H1 (cell line): ENCODE measurements around the gene RUBCN. TPM values are rescaled to one million over a fixed set of nuclear protein-coding genes. Genes with fewer than 3 reads are reported as not detected.
"Not testable (repeated sequence)": the region's sequence is repeated elsewhere in the genome, so short reads cannot be mapped to it uniquely, and the experiment has no call there.

Experiments used
- CTCF ChIA-PET: fragments of 300-600 bp; sonication (Branson Sonifier 250); formaldehyde crosslinking; loops from one replicate; lab custom pipeline; 2021; ENCODE audit not compliant: partially characterized antibody; lab: Charles Lee
- POLR2A ChIA-PET: fragments of 300-600 bp; sonication (Branson Sonifier 250); formaldehyde crosslinking; loops from one replicate; lab custom pipeline; 2021; ENCODE audit warnings: inconsistent platforms; ENCODE audit not compliant: partially characterized antibody; lab: Charles Lee
- DNase-seq, 2 experiments: peaks; one replicate each; pipeline versions ENCODE4 v3.0.0 to v3.0.0-alpha.2; 2010 to 2022; ENCODE audit warnings: low spot score in 2 of 2, low read depth in 1 of 2, mixed read lengths in 1 of 2
- FAIRE-seq: peaks from 2 replicates; lab custom pipeline; 2011; peaks lifted over from hg19 to GRCh38; lab: Jason Lieb, UNC
- H2AFZ ChIP-seq: 2 replicates; pipeline ENCODE4 v1.8.1; 2012; ENCODE audit warnings: low read length, inconsistent platforms
- H2AK5ac ChIP-seq: 2 replicates; pipeline ENCODE4 v1.6.1; 2013; ENCODE audit warnings: low read depth, low read length
- H2BK120ac ChIP-seq: replicated peaks from 2 replicates; pipeline ENCODE3; 2013; ENCODE audit warnings: low read depth, low read length, inconsistent platforms
- H2BK12ac ChIP-seq: 2 replicates; pipeline ENCODE4 v1.6.1; 2013; ENCODE audit warnings: low read depth, low read length
- H2BK15ac ChIP-seq: 2 replicates; pipeline ENCODE4 v1.6.1; 2013; ENCODE audit warnings: low read length
- H2BK20ac ChIP-seq: 2 replicates; pipeline ENCODE4 v1.6.1; 2013; ENCODE audit warnings: low read length
- H2BK5ac ChIP-seq: 2 replicates; pipeline ENCODE4 v1.6.1; 2013; ENCODE audit warnings: low read depth, low read length
- H3K14ac ChIP-seq: 2 replicates; pipeline ENCODE4 v1.6.1; 2013; ENCODE audit warnings: inconsistent platforms; ENCODE audit not compliant: insufficient read length
- H3K18ac ChIP-seq: 2 replicates; pipeline ENCODE4 v1.6.1; 2013; ENCODE audit warnings: low read length; ENCODE audit errors: extremely low read depth
- H3K23ac ChIP-seq: 2 replicates; pipeline ENCODE4 v1.6.1; 2013; ENCODE audit warnings: inconsistent platforms; ENCODE audit not compliant: insufficient read length
- H3K23me2 ChIP-seq: 2 replicates; pipeline ENCODE4 v1.6.1; 2013; ENCODE audit warnings: low read depth, low read length
- H3K27ac ChIP-seq: 2 replicates; pipeline ENCODE4 v1.6.1; 2011; ENCODE audit warnings: low read depth, low read length, inconsistent platforms
- H3K27me3 ChIP-seq, 4 experiments: replicated peaks in 1 of 4; 1 replicate in 1 of 4; 2 replicates in 3 of 4; pipeline versions ENCODE4 v1.6.1 to v1.8.1; 2011 to 2013; ENCODE audit warnings: low read length in 3 of 4, mild to moderate bottlenecking in 3 of 4, inconsistent platforms in 2 of 4, mixed read lengths in 2 of 4, moderate library complexity in 1 of 4; ENCODE audit not compliant: control insufficient read depth in 3 of 4, insufficient read depth in 3 of 4; ENCODE audit errors: extremely low read depth in 1 of 4
- H3K36me3 ChIP-seq, 4 experiments: 2 replicates each; pipeline versions ENCODE4 v1.6.1 to v1.8.1; 2011 to 2013; ENCODE audit warnings: mild to moderate bottlenecking in 4 of 4, low read length in 3 of 4, moderate library complexity in 2 of 4, control low read depth in 1 of 4, inconsistent platforms in 1 of 4; ENCODE audit not compliant: insufficient read depth in 4 of 4, control insufficient read depth in 2 of 4
- H3K4ac ChIP-seq: replicated peaks from 2 replicates; pipeline ENCODE3; 2013; ENCODE audit warnings: low read length, low read depth, mixed read lengths, inconsistent platforms; ENCODE audit not compliant: insufficient read length
- H3K4me1 ChIP-seq, 4 experiments: replicated peaks in 1 of 4; 1 replicate in 1 of 4; 2 replicates in 3 of 4; pipeline versions ENCODE4 v1.6.1 to v1.8.1; 2011 to 2013; ENCODE audit warnings: low read length in 3 of 4, inconsistent platforms in 2 of 4, mixed read lengths in 1 of 4; ENCODE audit not compliant: insufficient read depth in 4 of 4, control insufficient read depth in 3 of 4
- H3K4me2 ChIP-seq, 2 experiments: 2 replicates each; pipeline versions ENCODE4 v1.6.1 to v1.8.1; 2011 to 2013; ENCODE audit warnings: low read depth in 2 of 2, low read length in 2 of 2, control low read depth in 1 of 2, inconsistent platforms in 1 of 2, mild to moderate bottlenecking in 1 of 2; ENCODE audit not compliant: insufficient read depth in 1 of 2
- H3K4me3 ChIP-seq, 4 experiments: fragments of 200-600, 300-600 bp in 1 of 4; sonication (generic), shearing (Covaris generic), sonication (Bioruptor Twin) in 1 of 4; 2 replicates each; pipeline versions ENCODE4 v1.5.1 to v1.8.1; 2011 to 2016; ENCODE audit warnings: low read length in 4 of 4, low read depth in 3 of 4, control low read depth in 2 of 4, inconsistent platforms in 2 of 4, mild to moderate bottlenecking in 2 of 4, mixed read lengths in 1 of 4, moderate library complexity in 1 of 4; ENCODE audit not compliant: insufficient read depth in 2 of 4; ENCODE audit errors: extremely low read depth in 1 of 4
- H3K56ac ChIP-seq: replicated peaks from 2 replicates; pipeline ENCODE3; 2013; ENCODE audit warnings: low read depth, mild to moderate bottlenecking, mixed read lengths, low read length, inconsistent platforms; ENCODE audit not compliant: insufficient read length
- H3K79me1 ChIP-seq: 2 replicates; pipeline ENCODE4 v1.6.1; 2013; ENCODE audit warnings: low read depth, low read length, control low read depth
- H3K79me2 ChIP-seq, 2 experiments: 2 replicates each; pipeline versions ENCODE4 v1.6.1 to v1.8.1; 2012 to 2013; ENCODE audit warnings: low read length in 2 of 2, mild to moderate bottlenecking in 2 of 2, inconsistent platforms in 1 of 2; ENCODE audit not compliant: insufficient read depth in 2 of 2, control insufficient read depth in 1 of 2
- H3K9ac ChIP-seq, 4 experiments: replicated peaks in 1 of 4; 1 replicate in 1 of 4; 2 replicates in 3 of 4; pipeline versions ENCODE4 v1.6.1 to v1.8.1; 2011 to 2013; ENCODE audit warnings: low read depth in 3 of 4, low read length in 3 of 4, control low read depth in 2 of 4, mild to moderate bottlenecking in 2 of 4, moderate library complexity in 2 of 4, inconsistent platforms in 1 of 4; ENCODE audit errors: extremely low read depth in 1 of 4
- H3K9me3 ChIP-seq, 2 experiments: 2 replicates each; pipeline versions ENCODE4 v1.6.1 to v1.8.1; 2012 to 2013; ENCODE audit warnings: mild to moderate bottlenecking in 2 of 2, moderate library complexity in 2 of 2, control low read depth in 1 of 2, inconsistent platforms in 1 of 2, low read depth in 1 of 2, low read length in 1 of 2, mixed read lengths in 1 of 2; ENCODE audit not compliant: insufficient read depth in 2 of 2
- H4K20me1 ChIP-seq, 2 experiments: replicated peaks in 1 of 2; 2 replicates each; pipeline versions ENCODE3 to v1.8.1; 2011 to 2013; ENCODE audit warnings: inconsistent platforms in 2 of 2, low read length in 2 of 2, mild to moderate bottlenecking in 1 of 2; ENCODE audit not compliant: insufficient read depth in 2 of 2, control insufficient read depth in 1 of 2
- H4K5ac ChIP-seq: 2 replicates; pipeline ENCODE4 v1.6.1; 2013; ENCODE audit warnings: low read length, low read depth, mixed read lengths, inconsistent platforms; ENCODE audit not compliant: insufficient read length
- H4K8ac ChIP-seq: 2 replicates; pipeline ENCODE4 v1.8.0; 2013; ENCODE audit warnings: mild to moderate bottlenecking, moderate library complexity, low read length, inconsistent platforms; ENCODE audit not compliant: insufficient read depth; ENCODE audit errors: extremely low read depth
- H4K91ac ChIP-seq: replicated peaks from 2 replicates; pipeline ENCODE3; 2013; ENCODE audit warnings: low read length, mixed read lengths, inconsistent platforms; ENCODE audit not compliant: insufficient read length
- KDM1A ChIP-seq: fragments of 200-600, 300-600 bp; sonication (generic); IDR thresholded peaks from 2 replicates; pipeline ENCODE4 v1.7.1; 2016; ENCODE audit warnings: mild to moderate bottlenecking, low read length, borderline replicate concordance
- KDM4A ChIP-seq: IDR thresholded peaks from one replicate; pipeline ENCODE4 v1.7.1; 2012; ENCODE audit warnings: low read depth, mild to moderate bottlenecking, moderate library complexity, low read length, inconsistent platforms; ENCODE audit not compliant: severe bottlenecking
- NRF1 ChIP-seq: IDR thresholded peaks from 2 replicates; pipeline ENCODE4 v1.6.1; 2011; ENCODE audit warnings: mild to moderate bottlenecking, low read depth, low read length, improper control_type of control experiment
- PHF8 ChIP-seq: fragments of 200-600 bp; sonication (generic); conservative IDR thresholded peaks from 2 replicates; pipeline ENCODE4 v1.7.1; 2012; ENCODE audit warnings: low read depth, mild to moderate bottlenecking, inconsistent platforms, low read length, moderate library complexity
- POLR2A ChIP-seq, 2 experiments: IDR thresholded peaks; 1 replicate in 1 of 2; 2 replicates in 1 of 2; pipeline ENCODE4 v1.6.1; 2011; ENCODE audit warnings: low read depth in 2 of 2, low read length in 2 of 2, mild to moderate bottlenecking in 2 of 2; ENCODE audit errors: control extremely low read depth in 1 of 2
- POLR2AphosphoS5 ChIP-seq: IDR thresholded peaks from 2 replicates; pipeline ENCODE4 v1.6.1; 2011; ENCODE audit warnings: low read depth, low read length
- RBBP5 ChIP-seq: IDR thresholded peaks from 2 replicates; pipeline ENCODE4 v1.7.1; 2012; ENCODE audit warnings: low read depth, mild to moderate bottlenecking, inconsistent platforms, low read length, moderate library complexity, borderline replicate concordance
- TAF1 ChIP-seq: IDR thresholded peaks from 2 replicates; pipeline ENCODE4 v1.6.1; 2011; ENCODE audit warnings: mild to moderate bottlenecking, low read depth, low read length
- WGBS, 2 experiments: shearing (Covaris generic) in 1 of 2; methylation state at CpG; one replicate each; pipeline versions ENCODE4 v1.1.6 to v1.1.7; 2013 to 2015; ENCODE audit warnings: low lambda C conversion rate in 2 of 2, mixed read lengths in 2 of 2, inconsistent platforms in 1 of 2, low coverage in 1 of 2, missing lambda C conversion rate in 1 of 2; ENCODE audit not compliant: insufficient replicate concordance in 2 of 2, insufficient coverage in 1 of 2, insufficient read length in 1 of 2; ENCODE audit errors: extremely low coverage in 1 of 2, missing lambda C conversion rate in 1 of 2; 5-methylcytosine and 5-hydroxymethylcytosine counted together
- polyA plus RNA-seq, 7 experiments: library from polyadenylated mRNA; depleted of rRNA in 3 of 7; stranded (reverse) in 5 of 7; unstranded in 2 of 7; fragments of >200 nt in 5 of 7; fragments of 200-250 nt in 2 of 7; gene quantifications; 1 replicate in 5 of 7; 2 replicates in 1 of 7; 4 replicates in 1 of 7; pipeline versions ENCODE4 v1.2.1 to v1.2.3, GENCODE V29; 2011 to 2013; ENCODE audit warnings: missing spikeins in 2 of 7, mixed read lengths in 2 of 7
- total RNA-seq: library from RNA; stranded (reverse); fragmentation: NEBNext Ultra II Directional; extraction: Animal tissue kit (Norgen Biotek cat#: 25700); gene quantifications from 2 replicates; pipeline ENCODE4 v1.2.1, GENCODE V29; 2021

RUBCN gene
- total and polyA plus RNA-seq, 2 of the 8 experiments (the other 6 are each of a cell fraction or from before 2014, with no cell fraction given): 9.3 to 21.9 TPM

DNA sequence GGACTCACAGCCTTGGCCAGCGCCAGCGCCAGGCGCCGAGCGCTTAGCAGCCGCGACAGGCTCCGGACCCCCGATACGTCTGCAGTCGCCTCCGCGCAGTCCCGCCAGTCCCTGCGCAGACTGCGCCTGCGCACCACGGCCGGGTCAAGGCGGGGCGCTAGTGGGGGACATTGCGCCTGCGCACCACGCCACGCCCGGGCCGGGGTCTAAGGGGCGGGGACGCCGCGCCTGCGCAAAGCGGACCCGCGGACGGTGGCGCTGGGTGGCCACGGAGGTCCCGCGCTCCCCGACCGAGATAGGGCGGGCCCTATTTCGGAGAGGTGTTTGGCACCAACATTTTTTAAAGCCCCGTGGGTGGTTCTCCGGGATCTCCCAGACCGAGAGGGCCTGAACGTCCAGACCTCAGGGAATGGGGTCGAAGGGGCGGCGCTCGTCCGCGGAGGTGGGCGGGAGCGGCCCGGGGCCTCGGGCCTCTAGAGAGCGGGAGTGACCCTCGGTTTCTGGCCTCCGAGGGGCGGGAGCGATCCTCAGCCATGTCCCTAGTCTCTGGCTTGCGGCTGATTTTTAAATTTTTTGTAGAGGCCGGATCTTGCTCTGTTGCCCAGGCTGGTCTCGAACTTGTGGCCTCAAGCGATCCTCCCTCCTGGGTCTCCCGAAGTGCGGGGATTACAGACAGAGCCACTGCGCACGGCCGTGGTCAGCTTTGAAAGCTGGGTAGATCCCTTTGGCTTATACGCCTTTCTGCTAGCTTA lies 108.8 kb downstream of the RUBCN start:
- TF ChIP-seq RBBP5 (peak; percentile 54; the same call in 1 of the 2 replicates), NRF1 (peak; percentile 82), POLR2AphosphoS5 (peak; percentile 29; the same call in 1 of the 2 replicates), KDM4A (peak; percentile 11), PHF8 (peak; percentile 30; the same call in 1 of the 2 replicates), POLR2A (IDR thresholded peaks at IDR 0.05; ENCODE audit: control extremely low read depth in 1 of 2, low read depth in 2 of 2, low read length in 2 of 2) (0 out of 3 replicates have a peak, but pooled peaks of 1 of the 2 experiments have one; percentile 42), TAF1 (peak; percentile 54), KDM1A (peak; percentile 48; the same call in 1 of the 2 replicates)
- H2BK15ac ChIP-seq, H3K56ac ChIP-seq, H3K23me2 ChIP-seq, H4K5ac ChIP-seq, H2BK120ac ChIP-seq, H2BK12ac ChIP-seq, H2BK5ac ChIP-seq, H3K23ac ChIP-seq, POLR2A ChIA-PET, CTCF ChIA-PET, H3K4me1 ChIP-seq, H3K14ac ChIP-seq, H3K36me3 ChIP-seq, H3K4ac ChIP-seq, H3K79me2 ChIP-seq, H4K20me1 ChIP-seq, H2AK5ac ChIP-seq, H3K27ac ChIP-seq, H3K79me1 ChIP-seq, H4K91ac ChIP-seq, H3K27me3 ChIP-seq, H3K9me3 ChIP-seq, FAIRE-seq, H4K8ac ChIP-seq, H2BK20ac ChIP-seq, H2AFZ ChIP-seq, H3K18ac ChIP-seq: not testable (repeated sequence)
- Histone ChIP-seq H3K9ac (peak overlapping the region in 2 of 4 experiments; percentile 60 to 96; a peak in 3 of 7 replicates), H3K4me3 (peak overlapping the region; percentile 43 to 82 (median 58)), H3K4me2 (peak overlapping the region; percentile 52 to 60)
- 10% methylated on average over 62 of the region's 73 CpGs; no CpG with 5 or more reads in 1 of the 2 experiments for WGBS, 2 experiments
- DNase-seq: peak; percentile 54 to 98
